Gastrocnemius medialis (tissue), 4 donors: ENCODE results near the gene KCNAB1. TPM values are rescaled to one million over a fixed set of nuclear protein-coding genes. Genes with fewer than 3 reads are reported as not detected.

Experiments used
- ATAC-seq, 2 donors: fragments of 150-250 bp; one replicate each; pipeline ENCODE4 v1.9.1; 2016
- DNase-seq, 2 donors: peaks; one replicate each; pipeline ENCODE4 v3.0.0-alpha.2; 2019
- H3K27ac ChIP-seq, 4 donors: fragments of 200-600 bp; sonication (generic); 1 replicate in 1 of 4; 2 replicates in 3 of 4; pipeline ENCODE4 v1.5.1; 2016 to 2018; ENCODE audit warnings: mild to moderate bottlenecking in 2 of 4, moderate library complexity in 1 of 4
- H3K27me3 ChIP-seq, 3 donors: fragments of 200-600 bp; sonication (generic) in 2 of 3; 1 replicate in 1 of 3; 2 replicates in 2 of 3; pipeline versions ENCODE4 v1.5.1 to v1.6.0; 2016 to 2019; ENCODE audit warnings: mild to moderate bottlenecking in 1 of 3, moderate library complexity in 1 of 3
- H3K36me3 ChIP-seq, 2 donors: fragments of 200-600 bp; sonication (generic) in 1 of 2; one replicate each; pipeline ENCODE4 v1.5.1; 2017 to 2018
- H3K4me1 ChIP-seq, 2 donors: fragments of 200-600 bp; sonication (generic) in 1 of 2; one replicate each; pipeline ENCODE4 v1.5.1; 2016 to 2017; ENCODE audit warnings: mild to moderate bottlenecking in 2 of 2
- H3K4me3 ChIP-seq, 4 donors: fragments of 200-600 bp; sonication (generic) in 3 of 4; 1 replicate in 1 of 4; 2 replicates in 3 of 4; pipeline ENCODE4 v1.5.1; 2016 to 2019; ENCODE audit warnings: mild to moderate bottlenecking in 2 of 4
- H3K9me3 ChIP-seq, 3 donors: fragments of 200-600 bp; sonication (generic) in 2 of 3; 1 replicate in 1 of 3; 2 replicates in 2 of 3; pipeline ENCODE4 v1.5.1; 2016 to 2019
- CTCF ChIP-seq, 5 experiments: fragments of 450-650 bp in 3 of 5; fragments of 200-600 bp in 2 of 5; sonication (generic) in 2 of 5; IDR thresholded peaks in 4 of 5; conservative IDR thresholded peaks in 1 of 5; 1 replicate in 4 of 5; 2 replicates in 1 of 5; pipeline ENCODE4 v1.5.1; 2016 to 2019; ENCODE audit warnings: antibody characterized with exemption in 5 of 5, mild to moderate bottlenecking in 3 of 5, moderate library complexity in 3 of 5
- POLR2A ChIP-seq, 2 donors: fragments of 450-650 bp; IDR thresholded peaks; one replicate each; pipeline ENCODE4 v1.6.1; 2017; ENCODE audit warnings: antibody characterized with exemption in 2 of 2, mild to moderate bottlenecking in 2 of 2, moderate library complexity in 2 of 2
- in situ Hi-C, 4 donors: fragments of 200-750 bp; cut with MboI; loops; one replicate each; pipeline versions ENCODE4 v1.15.0 to v1.8.0; 2017; ENCODE audit warnings: low sequenced_read_pairs in 4 of 4
- intact Hi-C: fragments of 100-400 bp; cut with DNase I; formaldehyde crosslinking; loops from one replicate; pipeline ENCODE4 v1.15.1; 2023; ENCODE audit warnings: low total_unique reads
- total RNA-seq, 4 donors: library from RNA; depleted of rRNA; stranded (reverse); fragments of >200 nt; gene quantifications; one replicate each; pipeline versions ENCODE4 v1.1.0 to v1.2.3, GENCODE V29; 2016

Gene KCNAB1
- total RNA-seq, 4 donors from 2014 or later, result 0.46 to 3.6 (median 1.9) TPM

GRCh38 chr3:156382458-156383346 is 262.3 kb downstream of the KCNAB1 start:
- no peak for ATAC-seq
- Histone ChIP-seq H3K4me1 (no peaks in the 10 kb centered on the region), H3K27me3 (no peaks in the 10 kb centered on the region), H3K27ac (no peak overlapping the region), H3K4me3 (no peak overlapping the region), H3K36me3 (no peaks in the 10 kb centered on the region), H3K9me3 (no peaks in the 10 kb centered on the region)
- no peak for DNase-seq
- in situ Hi-C loops (no loop called here), intact Hi-C loops (no loop called here)
- TF ChIP-seq POLR2A (IDR thresholded peaks at IDR 0.05) (no peak), CTCF (IDR thresholded peaks at IDR 0.05 in 4 of 5, conservative IDR thresholded peaks at IDR 0.05 in 1 of 5) (peak in 1 of 5 experiments; percentile 21)

- no peak for DNase-seq
- no peak overlapping the region for H3K27ac ChIP-seq
- H3K27me3 ChIP-seq, result no peaks in the 10 kb centered on the region
- H3K4me1 ChIP-seq, result no peaks in the 10 kb centered on the region
- in situ Hi-C loops (no loop called here), intact Hi-C loops (no loop called here)
- H3K4me3 ChIP-seq, result no peak overlapping the region
- H3K36me3 ChIP-seq, result no peaks in the 10 kb centered on the region
- TF ChIP-seq CTCF (IDR thresholded peaks at IDR 0.05 in 4 of 5, conservative IDR thresholded peaks at IDR 0.05 in 1 of 5), result no peak
- TF ChIP-seq POLR2A (IDR thresholded peaks at IDR 0.05), result no peak
- no peaks in the 10 kb centered on the region for H3K9me3 ChIP-seq
- ATAC-seq, result no peak
Observed at GRCh38 chr3:156383441-156384025, 263.2 kb downstream of the KCNAB1 start.

GRCh38 chr3:156388497-156389448 is 268.4 kb downstream of the KCNAB1 start:
- H3K27ac ChIP-seq, result no peak overlapping the region
- H3K9me3 ChIP-seq, result no peaks in the 10 kb centered on the region
- H3K4me1 ChIP-seq, result no peaks in the 10 kb centered on the region
- in situ Hi-C loops, result no loop called here
- ATAC-seq (no peak), DNase-seq (no peak)
- intact Hi-C loops, result no loop called here
- TF ChIP-seq CTCF (IDR thresholded peaks at IDR 0.05 in 4 of 5, conservative IDR thresholded peaks at IDR 0.05 in 1 of 5) (no peak), POLR2A (IDR thresholded peaks at IDR 0.05) (no peak)
- H3K4me3 ChIP-seq, result no peak overlapping the region
- H3K36me3 ChIP-seq, result no peaks in the 10 kb centered on the region
- no peaks in the 10 kb centered on the region for H3K27me3 ChIP-seq

- no peak overlapping the region for H3K27ac ChIP-seq
- in situ Hi-C loops (no loop called here), intact Hi-C loops (no loop called here)
Observed at GRCh38 chr3:156389449-156389950, 269.1 kb downstream of the KCNAB1 start.

More at GRCh38 chr3:156389449-156389950, 269.1 kb downstream of the KCNAB1 start:
- no peak overlapping the region for H3K4me3 ChIP-seq
- no peaks in the 10 kb centered on the region for H3K27me3 ChIP-seq
- no peaks in the 10 kb centered on the region for H3K9me3 ChIP-seq
- DNase-seq (no peak), ATAC-seq (no peak)
- TF ChIP-seq POLR2A (IDR thresholded peaks at IDR 0.05) (no peak), CTCF (IDR thresholded peaks at IDR 0.05 in 4 of 5, conservative IDR thresholded peaks at IDR 0.05 in 1 of 5) (no peak)
- H3K36me3 ChIP-seq, result no peaks in the 10 kb centered on the region
- no peaks in the 10 kb centered on the region for H3K4me1 ChIP-seq
